Activated CD8-positive, alpha-beta T cell treated with anti-CD3 and anti-CD28 coated beads for 36 hours (primary cell): ENCODE data around the gene SLC26A8. TPM values are rescaled to one million over a fixed set of nuclear protein-coding genes. Genes with fewer than 3 reads are reported as not detected.

Source experiments
- ATAC-seq: fragments of 200-7000 bp; cut with Tn5 transposase; one replicate; pipeline ENCODE4 v1.10.0; 2021; ENCODE audit warnings: mild to moderate bottlenecking, moderate library complexity
- CTCF ChIA-PET: fragments of 350-600 bp; sonication (Branson Sonifier 250); formaldehyde crosslinking; loops from one replicate; lab custom pipeline; 2021; ENCODE audit warnings: antibody characterized with exemption; lab: Charles Lee
- POLR2A ChIA-PET: fragments of 350-600 bp; sonication (Branson Sonifier 250); formaldehyde crosslinking; loops from one replicate; lab custom pipeline; 2021; ENCODE audit warnings: antibody characterized with exemption; lab: Charles Lee
- DNase-seq: peaks from one replicate; pipeline ENCODE4 v3.0.0-alpha.2; 2020
- H3K27ac Mint-ChIP-seq: one replicate; pipeline ENCODE4 v1.8.0; 2021; ENCODE audit warnings: mild to moderate bottlenecking, mixed read lengths
- H3K27me3 Mint-ChIP-seq: one replicate; pipeline ENCODE4 v1.8.0; 2021; ENCODE audit warnings: mixed read lengths
- H3K36me3 Mint-ChIP-seq: one replicate; pipeline ENCODE4 v1.8.0; 2021; ENCODE audit warnings: low read depth, mixed read lengths
- H3K4me1 Mint-ChIP-seq: one replicate; pipeline ENCODE4 v1.8.0; 2021; ENCODE audit warnings: low read depth, mixed read lengths
- H3K4me3 Mint-ChIP-seq: one replicate; pipeline ENCODE4 v1.8.0; 2021; ENCODE audit warnings: mild to moderate bottlenecking, moderate library complexity, mixed read lengths
- H3K9me3 Mint-ChIP-seq: one replicate; pipeline ENCODE4 v1.8.0; 2021; ENCODE audit warnings: mixed read lengths
- CTCF ChIP-seq: fragments of 200-600 bp; IDR thresholded peaks from one replicate; pipeline ENCODE4 v1.8.0; 2022; ENCODE audit warnings: antibody characterized with exemption, mild to moderate bottlenecking
- intact Hi-C: fragments of 100-400 bp; cut with micrococcal nuclease; formaldehyde crosslinking; loops from one replicate; pipeline ENCODE4 v1.10.0; 2022
- total RNA-seq, 2 experiments: library from RNA; stranded (reverse); gene quantifications; one replicate each; pipeline ENCODE4 v1.2.3, GENCODE V29; 2021

Gene SLC26A8
- total RNA-seq, 2 experiments from 2014 or later: not detected

DNA sequence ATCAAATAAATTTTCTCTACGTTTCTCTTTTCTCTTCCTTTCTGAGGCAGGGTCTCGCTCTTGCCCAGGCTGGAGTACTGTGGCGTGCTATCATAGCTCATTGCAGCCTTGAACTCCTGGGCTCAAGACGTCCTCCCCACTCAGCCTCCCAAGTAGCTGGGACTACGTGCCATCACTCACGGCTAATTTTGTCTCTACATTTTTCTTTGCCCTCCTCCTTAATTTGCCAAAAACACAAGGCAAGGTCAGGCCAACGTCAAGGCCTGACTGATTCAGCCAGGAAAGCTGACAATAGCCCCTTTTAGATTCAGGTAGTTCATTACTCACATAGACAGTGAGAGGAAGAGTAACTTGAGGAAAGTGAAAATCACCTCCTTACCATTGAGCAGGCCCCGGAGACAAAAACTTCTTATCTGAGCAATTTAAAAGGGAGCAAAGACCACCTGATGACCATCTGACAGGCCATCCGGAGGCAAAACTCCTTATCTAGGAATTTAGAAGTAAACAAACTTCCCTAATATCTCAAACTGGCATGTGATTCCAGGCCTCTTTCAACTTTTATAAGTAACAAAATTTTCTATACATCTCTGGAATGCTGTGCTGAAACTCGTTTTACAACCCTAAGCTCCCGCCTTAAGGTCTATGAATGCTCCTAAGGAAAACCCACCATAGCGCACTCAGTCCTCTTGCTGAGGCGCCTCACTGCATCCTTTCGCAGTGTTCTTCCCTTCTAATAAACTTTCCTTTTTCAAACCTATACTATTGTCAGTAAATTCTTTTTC is 61.5 kb downstream of the SLC26A8 start:
- H3K4me3 Mint-ChIP-seq: no peak overlapping the region
- POLR2A ChIA-PET: no interaction called here
- no peaks in the 10 kb centered on the region for H3K9me3 Mint-ChIP-seq
- TF ChIP-seq CTCF: no peak
- no peak for DNase-seq
- no peaks in the 10 kb centered on the region for H3K36me3 Mint-ChIP-seq
- intact Hi-C loops: no loop called here
- no peak for ATAC-seq
- CTCF ChIA-PET: no interaction called here
- no peaks in the 10 kb centered on the region for H3K4me1 Mint-ChIP-seq
- H3K27ac Mint-ChIP-seq: no peak overlapping the region
- no peaks in the 10 kb centered on the region for H3K27me3 Mint-ChIP-seq

DNA sequence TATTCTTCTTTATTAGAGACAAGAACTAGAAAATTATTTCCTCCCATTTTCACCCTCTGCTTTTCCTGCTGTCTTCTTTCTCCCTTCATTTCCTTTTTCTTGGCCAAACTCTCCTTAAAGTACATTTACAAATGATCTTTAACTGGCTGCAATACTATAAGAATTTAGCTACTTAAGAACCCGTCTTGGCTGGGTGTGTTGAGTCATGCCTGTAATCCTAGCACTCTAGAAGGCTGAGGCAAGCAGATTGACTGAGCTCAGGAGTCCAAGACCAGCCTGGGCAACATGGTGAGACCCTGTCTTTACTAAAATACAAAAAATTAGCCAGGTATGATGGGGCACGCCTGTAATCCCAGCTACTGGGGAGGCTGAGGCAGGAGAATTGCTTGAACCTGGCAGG is 64.3 kb downstream of the SLC26A8 start:
- no peak overlapping the region for H3K27ac Mint-ChIP-seq

DNA sequence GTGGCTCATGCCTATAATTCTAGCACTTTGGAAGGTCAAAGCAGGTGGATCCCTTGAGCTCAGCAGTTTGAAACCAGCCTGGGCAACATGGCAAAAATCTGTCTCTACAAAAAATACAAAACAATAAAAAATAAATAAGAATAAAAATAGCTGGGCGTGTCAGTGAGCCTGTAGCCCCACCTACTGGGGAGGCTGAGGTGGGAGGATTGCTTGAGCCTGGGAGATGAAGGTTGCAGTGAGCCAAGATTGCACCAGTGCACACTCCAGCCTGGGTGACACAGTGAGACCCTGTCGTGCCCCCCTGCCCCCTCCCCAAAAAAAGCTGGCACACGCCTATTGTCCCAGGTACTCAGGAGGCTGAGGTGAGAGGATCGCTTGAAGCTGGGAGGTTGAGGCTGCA is 68.5 kb downstream of the SLC26A8 start:
- DNase-seq (peak; percentile 38), ATAC-seq (no peak)
- Mint-ChIP-seq H3K36me3 (no peaks in the 10 kb centered on the region), H3K9me3 (no peaks in the 10 kb centered on the region), H3K4me1 (peaks cover 8% of the 10 kb centered on the region), H3K27me3 (no peaks in the 10 kb centered on the region), H3K4me3 (no peak overlapping the region), H3K27ac (no peak overlapping the region)
- intact Hi-C loops: no loop called here
- ChIA-PET CTCF (interaction anchor here (0.7 to 2.0 kb wide), 6 partner anchors 11 to 433 kb away, joined by 3 to 6 read pairs (median 4); no protein-coding TSS in a partner anchor), POLR2A (interaction anchor here (0.6 to 0.9 kb wide), 2 partner anchors 70 to 1307 kb away, joined by 3 read pairs; no protein-coding TSS in a partner anchor)
- TF ChIP-seq CTCF: peak; percentile 48

More for the DNA sequence above, 64.3 kb downstream of the SLC26A8 start:
- CTCF ChIA-PET: interaction anchor here (1.2 kb wide), 1 partner anchor 135 kb away, joined by 3 read pairs; no protein-coding TSS in a partner anchor
- Mint-ChIP-seq H3K9me3 (no peaks in the 10 kb centered on the region), H3K36me3 (no peaks in the 10 kb centered on the region), H3K4me1 (no peaks in the 10 kb centered on the region), H3K4me3 (no peak overlapping the region), H3K27me3 (no peaks in the 10 kb centered on the region)
- no peak for ATAC-seq
- no peak for DNase-seq
- intact Hi-C loops: no loop called here
- no peak for TF ChIP-seq CTCF
- POLR2A ChIA-PET: interaction anchor here (0.8 kb wide), 1 partner anchor 17 kb away, joined by 3 read pairs; no protein-coding TSS in a partner anchor

DNA sequence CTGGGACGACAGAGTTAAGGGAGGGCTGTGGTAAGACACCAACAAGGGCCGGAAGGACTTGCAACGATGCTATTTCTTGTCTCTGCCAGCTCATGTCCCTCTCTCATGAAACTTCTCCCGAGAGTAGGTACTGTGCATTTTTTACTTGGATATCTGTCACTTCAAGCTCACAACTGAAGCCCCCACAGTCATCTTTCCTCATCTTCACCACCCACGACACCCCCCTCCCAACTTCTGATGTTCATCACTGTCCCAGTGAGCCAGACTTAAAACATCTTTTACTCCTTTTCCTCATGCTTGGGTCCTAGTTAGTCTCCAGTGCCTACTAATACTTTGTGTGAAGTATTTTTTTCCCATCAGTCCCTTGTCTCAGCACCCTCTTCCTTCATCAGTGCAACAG is 68.9 kb downstream of the SLC26A8 start:
- H3K4me1 Mint-ChIP-seq: peaks cover 8% of the 10 kb centered on the region
- H3K27ac Mint-ChIP-seq: no peak overlapping the region
- no peaks in the 10 kb centered on the region for H3K36me3 Mint-ChIP-seq
- CTCF ChIA-PET: interaction anchor here (0.7 to 2.0 kb wide), 7 partner anchors 10 to 432 kb away, joined by 3 to 6 read pairs (median 4); no protein-coding TSS in a partner anchor
- POLR2A ChIA-PET: no interaction called here
- no peak for DNase-seq
- no peaks in the 10 kb centered on the region for H3K9me3 Mint-ChIP-seq
- no peak overlapping the region for H3K4me3 Mint-ChIP-seq
- TF ChIP-seq CTCF: no peak
- intact Hi-C loops: no loop called here
- no peak for ATAC-seq
- H3K27me3 Mint-ChIP-seq: no peaks in the 10 kb centered on the region

DNA sequence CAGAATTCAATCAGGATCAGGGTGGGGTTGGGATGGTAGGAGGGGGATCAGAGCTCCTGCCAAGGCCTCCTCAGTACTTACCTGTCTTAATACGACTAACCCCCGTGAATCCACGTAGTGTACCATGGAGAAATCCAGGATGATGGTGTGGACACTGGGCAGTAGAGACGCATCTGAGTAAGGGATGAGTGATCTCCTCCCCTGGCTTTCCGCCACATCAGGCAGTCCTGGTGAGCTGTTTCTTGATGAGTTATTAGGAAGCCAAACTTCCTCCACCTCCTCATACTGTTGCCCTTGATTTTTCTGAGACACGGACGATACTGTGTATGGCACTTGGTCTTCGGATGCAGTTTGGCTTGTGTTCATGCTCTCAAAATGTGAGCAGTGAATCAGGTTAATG is 69.4 kb downstream of the SLC26A8 start:
- POLR2A ChIA-PET: no interaction called here
- intact Hi-C loops: no loop called here
- no peaks in the 10 kb centered on the region for H3K9me3 Mint-ChIP-seq

More for the DNA sequence above, 69.4 kb downstream of the SLC26A8 start:
- no peak for TF ChIP-seq CTCF
- no peaks in the 10 kb centered on the region for H3K27me3 Mint-ChIP-seq
- no peaks in the 10 kb centered on the region for H3K36me3 Mint-ChIP-seq
- CTCF ChIA-PET: interaction anchor here (0.9 to 2.1 kb wide), 6 partner anchors 26 to 432 kb away, joined by 3 to 9 read pairs (median 4); no protein-coding TSS in a partner anchor
- DNase-seq (no peak), ATAC-seq (no peak)
- peaks cover 8% of the 10 kb centered on the region for H3K4me1 Mint-ChIP-seq
- no peak overlapping the region for H3K4me3 Mint-ChIP-seq
- H3K27ac Mint-ChIP-seq: no peak overlapping the region
